Astrocyte (in vitro differentiated cells and primary cell): ENCODE data around the gene ADAMTS12.

ENCODE experiments used
- CTCF ChIP-seq: IDR thresholded peaks from 2 replicates; pipeline ENCODE4 v1.5.1; 2011; ENCODE audit warnings: low read depth, mild to moderate bottlenecking, inconsistent platforms, low read length, moderate library complexity; ENCODE audit not compliant: insufficient read depth
- EZH2 ChIP-seq: IDR thresholded peaks from 2 replicates; pipeline ENCODE4 v1.6.1; 2012; ENCODE audit warnings: mild to moderate bottlenecking, low read length, inconsistent platforms; ENCODE audit not compliant: insufficient read depth

- TF ChIP-seq EZH2 (no peak), CTCF (no peak)
Observed at GRCh38 chr5:33701951-33702350, 189.8 kb downstream of the ADAMTS12 start.
